IMR-90 (cell line): Measurements from ENCODE around the gene CLCN5. TPM values are rescaled to one million over a fixed set of nuclear protein-coding genes. Genes with fewer than 3 reads are reported as not detected.

Source experiments
- ATAC-seq: fragments of 200-7000 bp; cut with Tn5 transposase; 2 replicates; pipeline ENCODE4 v1.9.1; 2020; ENCODE audit warnings: low read depth, mild to moderate bottlenecking, moderate library complexity
- BruUV-seq: library from RNA; stranded (reverse); fragments of 400-500 nt; replicated peaks from 2 replicates; lab custom pipeline; 2021; lab: Mats Ljungman, UMichigan
- CTCF ChIA-PET: fragments of 300-600 bp; formaldehyde crosslinking; extraction: SDS; loops from one replicate; lab custom pipeline; 2021; ENCODE audit warnings: antibody characterized with exemption; lab: Yijun Ruan, JAX
- POLR2A ChIA-PET: fragments of 300-600 bp; sonication (Branson Sonifier 250); formaldehyde crosslinking; loops from one replicate; lab custom pipeline; 2022; ENCODE audit warnings: antibody characterized with exemption; ENCODE audit not compliant: unreplicated experiment; lab: Charles Lee
- DNase-seq: peaks from one replicate; pipeline ENCODE4 v3.0.0; 2013
- H2AFZ ChIP-seq: replicated peaks from 2 replicates; pipeline ENCODE3; 2013; ENCODE audit warnings: low read length, mild to moderate bottlenecking; ENCODE audit not compliant: poor library complexity
- H2AK5ac ChIP-seq: 2 replicates; pipeline ENCODE4 v1.6.1; 2013; ENCODE audit warnings: low read depth, low read length, inconsistent platforms
- H2AK9ac ChIP-seq: replicated peaks from 2 replicates; pipeline ENCODE3; 2013; ENCODE audit warnings: mild to moderate bottlenecking, low read depth, low read length, moderate library complexity; ENCODE audit not compliant: poor library complexity
- H2BK120ac ChIP-seq: 2 replicates; pipeline ENCODE4 v1.6.1; 2013; ENCODE audit warnings: low read depth, low read length, inconsistent platforms
- H2BK15ac ChIP-seq: 3 replicates; pipeline ENCODE4 v1.6.1; 2013; ENCODE audit warnings: low read depth, low read length, inconsistent platforms
- H2BK20ac ChIP-seq: 2 replicates; pipeline ENCODE4 v1.6.1; 2013; ENCODE audit warnings: low read depth, mild to moderate bottlenecking, inconsistent platforms, low read length, moderate library complexity
- H2BK5ac ChIP-seq: 2 replicates; pipeline ENCODE4 v1.6.1; 2013; ENCODE audit warnings: mild to moderate bottlenecking, low read depth, low read length, inconsistent platforms; ENCODE audit not compliant: poor library complexity, severe bottlenecking
- H3K14ac ChIP-seq: replicated peaks from 2 replicates; pipeline ENCODE4 v1.6.1; 2013; ENCODE audit warnings: low read depth, low read length, inconsistent platforms
- H3K18ac ChIP-seq: 2 replicates; pipeline ENCODE4 v1.6.1; 2013; ENCODE audit warnings: low read depth, low read length, control low read depth
- H3K23ac ChIP-seq: 2 replicates; pipeline ENCODE4 v1.6.1; 2013; ENCODE audit warnings: low read depth, low read length, inconsistent platforms
- H3K27ac ChIP-seq: 2 replicates; pipeline ENCODE4 v1.5.1; 2013; ENCODE audit warnings: mild to moderate bottlenecking, control low read depth, low read length; ENCODE audit not compliant: insufficient read depth
- H3K27me3 ChIP-seq: 2 replicates; pipeline ENCODE4 v1.6.1; 2013; ENCODE audit warnings: low read length; ENCODE audit not compliant: control insufficient read depth, insufficient read depth
- H3K36me3 ChIP-seq: 2 replicates; pipeline ENCODE4 v1.6.1; 2013; ENCODE audit warnings: low read length, mixed read lengths; ENCODE audit not compliant: control insufficient read depth, insufficient read depth
- H3K4ac ChIP-seq: 2 replicates; pipeline ENCODE4 v1.6.1; 2013; ENCODE audit warnings: low read depth, low read length, inconsistent platforms
- H3K4me1 ChIP-seq: 2 replicates; pipeline ENCODE4 v1.6.1; 2013; ENCODE audit warnings: low read length, mixed read lengths; ENCODE audit not compliant: control insufficient read depth, insufficient read depth
- H3K4me2 ChIP-seq: 2 replicates; pipeline ENCODE4 v1.6.1; 2013; ENCODE audit warnings: low read depth, mild to moderate bottlenecking, control low read depth, low read length, moderate library complexity
- H3K4me3 ChIP-seq: 2 replicates; pipeline ENCODE4 v1.5.1; 2013; ENCODE audit warnings: low read depth, mild to moderate bottlenecking, control low read depth, low read length, moderate library complexity; ENCODE audit not compliant: insufficient read depth
- H3K56ac ChIP-seq: 2 replicates; pipeline ENCODE4 v1.6.1; 2013; ENCODE audit warnings: low read length, inconsistent platforms; ENCODE audit not compliant: insufficient read depth; ENCODE audit errors: extremely low read depth
- H3K79me1 ChIP-seq, 2 experiments: 2 replicates each; pipeline ENCODE4 v1.6.1; 2013; ENCODE audit warnings: low read length in 2 of 2, inconsistent platforms in 1 of 2, low read depth in 1 of 2
- H3K9ac ChIP-seq: 2 replicates; pipeline ENCODE4 v1.6.1; 2013; ENCODE audit warnings: low read depth, low read length, control low read depth
- H3K9me1 ChIP-seq: 2 replicates; pipeline ENCODE4 v1.6.1; 2013; ENCODE audit warnings: low read length, inconsistent platforms; ENCODE audit not compliant: insufficient read depth
- H3K9me3 ChIP-seq: 2 replicates; pipeline ENCODE4 v1.6.1; 2013; ENCODE audit warnings: low read length; ENCODE audit not compliant: control insufficient read depth, insufficient read depth
- H4K20me1 ChIP-seq: 2 replicates; pipeline ENCODE4 v1.6.1; 2013; ENCODE audit warnings: low read length, inconsistent platforms; ENCODE audit not compliant: insufficient read depth
- H4K5ac ChIP-seq: 2 replicates; pipeline ENCODE4 v1.6.1; 2013; ENCODE audit warnings: mild to moderate bottlenecking, low read depth, low read length, control low read depth
- H4K8ac ChIP-seq, 2 experiments: 2 replicates each; pipeline ENCODE4 v1.6.1; 2013; ENCODE audit warnings: low read depth in 2 of 2, low read length in 2 of 2, control low read depth in 1 of 2, inconsistent platforms in 1 of 2
- H4K91ac ChIP-seq: 2 replicates; pipeline ENCODE4 v1.6.1; 2013; ENCODE audit warnings: low read depth, low read length, inconsistent platforms; ENCODE audit not compliant: insufficient read depth
- BHLHE40 ChIP-seq: fragments of 150-350 bp; IDR thresholded peaks from 2 replicates; pipeline ENCODE4 v1.6.1; 2016; ENCODE audit warnings: mild to moderate bottlenecking, low read depth, low read length
- CHD1 ChIP-seq: IDR thresholded peaks from 2 replicates; pipeline ENCODE4 v1.6.1; 2012; ENCODE audit warnings: low read depth, low read length, improper control_type of control experiment
- CTCF ChIP-seq: conservative IDR thresholded peaks from 2 replicates; pipeline ENCODE4 v1.5.1; 2012; ENCODE audit warnings: mild to moderate bottlenecking, low read depth, low read length, improper control_type of control experiment
- FOS ChIP-seq: fragments of 150-350 bp; IDR thresholded peaks from 2 replicates; pipeline ENCODE4 v1.6.1; 2016; ENCODE audit warnings: low read depth, low read length
- MAFK ChIP-seq: IDR thresholded peaks from 2 replicates; pipeline ENCODE4 v1.6.1; 2012; ENCODE audit warnings: low read depth, low read length, improper control_type of control experiment
- MXI1 ChIP-seq: IDR thresholded peaks from 2 replicates; pipeline ENCODE4 v1.6.1; 2012; ENCODE audit warnings: low read depth, mild to moderate bottlenecking, low read length, moderate library complexity, borderline replicate concordance
- POLR2A ChIP-seq: IDR thresholded peaks from 2 replicates; pipeline ENCODE4 v1.6.1; 2012; ENCODE audit warnings: mild to moderate bottlenecking, low read depth, low read length
- RCOR1 ChIP-seq: IDR thresholded peaks from 2 replicates; pipeline ENCODE4 v1.6.1; 2012; ENCODE audit warnings: mild to moderate bottlenecking, low read length, improper control_type of control experiment; ENCODE audit not compliant: insufficient replicate concordance
- WGBS, 2 experiments: methylation state at CpG; one replicate each; pipeline versions ENCODE4 v1.1.5 to v1.1.7; 2013; ENCODE audit warnings: missing lambda C conversion rate in 2 of 2; ENCODE audit not compliant: insufficient read length in 1 of 2; ENCODE audit errors: extremely low coverage in 2 of 2; 5-methylcytosine and 5-hydroxymethylcytosine counted together
- dilution Hi-C: fragments of 300-500 bp; cut with HindIII; formaldehyde crosslinking; loops from one replicate; pipeline ENCODE4 v1.14.3; 2018; ENCODE audit warnings: low sequenced_read_pairs; ENCODE audit not compliant: unreplicated experiment
- in situ Hi-C: fragments of 300-500 bp; cut with MboI; formaldehyde crosslinking; loops from 3 replicates; pipeline ENCODE4 v1.14.3; 2019; ENCODE audit warnings: low sequenced_read_pairs, inconsistent platforms, mixed read lengths
- intact Hi-C: fragments of 100-400 bp; cut with micrococcal nuclease; formaldehyde crosslinking; loops from 2 replicates; pipeline ENCODE4 v1.10.0; 2022
- polyA plus RNA-seq, 3 experiments: library from polyadenylated mRNA; depleted of rRNA; stranded (reverse); fragments of >200 nt; gene quantifications; 2 replicates each; pipeline ENCODE4 v1.2.3, GENCODE V29; 2012; ENCODE audit warnings: low replicate concordance in 1 of 3
- total RNA-seq: library from RNA; depleted of rRNA; stranded (reverse); fragments of >200 nt; gene quantifications from 2 replicates; pipeline ENCODE4 v1.2.3, GENCODE V29; 2012

Gene CLCN5
- total and polyA plus RNA-seq, 2 of the 4 experiments (the other 2 are of a cell fraction) = 1.4 to 5.9 TPM

- Histone ChIP-seq H2BK20ac (no peak overlapping the region), H4K91ac (no peak overlapping the region), H2BK5ac (no peak overlapping the region), H2BK120ac (no peak overlapping the region), H3K79me1 (no peaks in the 10 kb centered on the region), H3K9me1 (no peaks in the 10 kb centered on the region), H3K4ac (no peak overlapping the region), H3K14ac (no peak overlapping the region), H3K36me3 (no peaks in the 10 kb centered on the region), H3K9ac (no peak overlapping the region), H3K23ac (no peak overlapping the region), H3K4me3 (no peak overlapping the region), H4K20me1 (no peaks in the 10 kb centered on the region), H3K9me3 (no peaks in the 10 kb centered on the region), H3K18ac (no peak overlapping the region), H2AK9ac (no peak overlapping the region), H3K4me1 (no peaks in the 10 kb centered on the region), H2AK5ac (no peak overlapping the region), H4K5ac (no peak overlapping the region), H3K27ac (no peak overlapping the region), H4K8ac (no peak overlapping the region), H2BK15ac (no peak overlapping the region), H2AFZ (no peak overlapping the region), H3K4me2 (no peak overlapping the region), H3K56ac (no peak overlapping the region), H3K27me3 (peaks cover 3% of the 10 kb centered on the region; the same call in 1 of the 2 replicates)
- TF ChIP-seq CHD1 (no peak), MXI1 (no peak), CTCF (no peak), RCOR1 (no peak), MAFK (no peak), BHLHE40 (no peak), POLR2A (no peak), FOS (no peak)
- dilution Hi-C loops (no loop called here), in situ Hi-C loops (no loop called here), intact Hi-C loops (no loop called here)
- WGBS, 2 experiments = no CpG with 5 or more reads among the region's 2 CpGs
- DNase-seq (no peak), ATAC-seq (no peak)
- ChIA-PET POLR2A (no interaction called here), CTCF (no interaction called here)
- no TSS peak for BruUV-seq
Measured at GRCh38 chrX:50115973-50116372, 193.6 kb downstream of the CLCN5 start.
